Chondrocyte (in vitro differentiated cells): ENCODE results near the gene FBXW9. TPM values are rescaled to one million over a fixed set of nuclear protein-coding genes. Genes with fewer than 3 reads are reported as not detected.

Experiments used
- DNase-seq: peaks from one replicate; pipeline ENCODE4 v3.0.0; 2021; ENCODE audit warnings: mixed read lengths, low spot score
- H3K27ac Mint-ChIP-seq: one replicate; pipeline ENCODE4 v1.8.0; 2021; ENCODE audit warnings: mild to moderate bottlenecking, moderate library complexity, mixed read lengths; ENCODE audit not compliant: unreplicated experiment
- H3K27me3 Mint-ChIP-seq: 2 replicates; pipeline ENCODE4 v1.8.0; 2021; ENCODE audit warnings: low read depth, mixed read lengths
- H3K36me3 Mint-ChIP-seq: 2 replicates; pipeline ENCODE4 v1.8.0; 2021; ENCODE audit warnings: low read depth, mixed read lengths
- H3K4me1 Mint-ChIP-seq: 2 replicates; pipeline ENCODE4 v1.8.0; 2021; ENCODE audit warnings: low read depth, mild to moderate bottlenecking, mixed read lengths
- H3K4me3 Mint-ChIP-seq: one replicate; pipeline ENCODE4 v1.8.0; 2021; ENCODE audit warnings: mild to moderate bottlenecking, moderate library complexity, mixed read lengths; ENCODE audit not compliant: unreplicated experiment
- H3K9me3 Mint-ChIP-seq: 2 replicates; pipeline ENCODE4 v1.8.0; 2021; ENCODE audit warnings: low read depth, mixed read lengths
- CTCF ChIP-seq: fragments of 200-600 bp; sonication (generic); IDR thresholded peaks from 2 replicates; pipeline ENCODE4 v1.5.0; 2021; ENCODE audit warnings: antibody characterized with exemption, mild to moderate bottlenecking, moderate library complexity
- total RNA-seq: library from RNA; stranded (reverse); gene quantifications from 3 replicates; pipeline ENCODE4 v1.2.1, GENCODE V29; 2021

The FBXW9 gene
- total RNA-seq, 1 donor from 2014 or later = 5.0 TPM

- peak within 1 kb of the TSS; percentile 52 for H3K27ac Mint-ChIP-seq
- H3K4me3 Mint-ChIP-seq = peak within 1 kb of the TSS; percentile 90
- no peaks in the 10 kb centered on the region for H3K9me3 Mint-ChIP-seq
- TF ChIP-seq CTCF = peak; percentile 29
- H3K36me3 Mint-ChIP-seq = peaks cover 3% of the 10 kb centered on the region
- no peaks in the 10 kb centered on the region for H3K27me3 Mint-ChIP-seq
- no peak for DNase-seq
- peaks cover 41% of the 10 kb centered on the region for H3K4me1 Mint-ChIP-seq
These were observed 30.0 kb downstream of the FBXW9 start, which contains the start of the genes MAN2B1 and WDR83 for GRCh38 chr19:12666265-12667048. TSS of gene MAN2B1 (minus strand) at chr19:12666742. CDS start at chr19:12666701, 41 bp downstream. TSS of gene WDR83 (plus strand) at chr19:12666807. CDS start at chr19:12669791, 2,984 bp downstream.

GRCh38 chr19:12665671-12666264, 30.7 kb downstream of the FBXW9 start:
- DNase-seq = no peak
- Mint-ChIP-seq H3K9me3 (no peaks in the 10 kb centered on the region), H3K27me3 (no peaks in the 10 kb centered on the region), H3K4me1 (peaks cover 40% of the 10 kb centered on the region), H3K36me3 (peaks cover 7% of the 10 kb centered on the region), H3K4me3 (peak overlapping the region; percentile 90), H3K27ac (peak overlapping the region; percentile 52)
- no peak for TF ChIP-seq CTCF

- Mint-ChIP-seq H3K27ac (no peak overlapping the region), H3K27me3 (no peaks in the 10 kb centered on the region), H3K36me3 (peaks cover 10% of the 10 kb centered on the region), H3K4me1 (peaks cover 35% of the 10 kb centered on the region), H3K4me3 (no peak overlapping the region), H3K9me3 (no peaks in the 10 kb centered on the region)
- no peak for DNase-seq
- no peak for TF ChIP-seq CTCF
These were observed 31.2 kb downstream of the FBXW9 start for GRCh38 chr19:12665281-12665573.

- Mint-ChIP-seq H3K36me3 (peaks cover 14% of the 10 kb centered on the region), H3K27me3 (no peaks in the 10 kb centered on the region), H3K9me3 (no peaks in the 10 kb centered on the region), H3K27ac (no peak overlapping the region), H3K4me1 (peaks cover 31% of the 10 kb centered on the region), H3K4me3 (no peak overlapping the region)
- no peak for DNase-seq
- no peak for TF ChIP-seq CTCF
These were observed 31.8 kb downstream of the FBXW9 start for GRCh38 chr19:12664406-12665280.

GRCh38 chr19:12660980-12661379, 35.5 kb downstream of the FBXW9 start:
- DNase-seq = no peak
- Mint-ChIP-seq H3K4me1 (peaks cover 5% of the 10 kb centered on the region), H3K27me3 (no peaks in the 10 kb centered on the region), H3K36me3 (peaks cover 21% of the 10 kb centered on the region), H3K9me3 (no peaks in the 10 kb centered on the region), H3K4me3 (no peak overlapping the region), H3K27ac (no peak overlapping the region)
- no peak for TF ChIP-seq CTCF
